Skeletal muscle tissue (tissue), 4 donors: ENCODE results near the gene KLHL29. TPM values are rescaled to one million over a fixed set of nuclear protein-coding genes. Genes with fewer than 3 reads are reported as not detected.

Source experiments
- H3K27ac ChIP-seq: one replicate; pipeline ENCODE4 v1.7.0; 2013; ENCODE audit warnings: mild to moderate bottlenecking, low read depth, low read length, inconsistent platforms
- H3K27me3 ChIP-seq, 3 donors: one replicate each; pipeline ENCODE4 v1.7.0; 2013; ENCODE audit warnings: low read length in 3 of 3; ENCODE audit not compliant: control insufficient read depth in 3 of 3, insufficient read depth in 3 of 3
- H3K36me3 ChIP-seq, 3 donors: one replicate each; pipeline ENCODE4 v1.7.0; 2013; ENCODE audit warnings: low read length in 3 of 3; ENCODE audit not compliant: control insufficient read depth in 3 of 3, insufficient read depth in 3 of 3
- H3K4me1 ChIP-seq, 3 donors: one replicate each; pipeline ENCODE4 v1.7.0; 2013; ENCODE audit warnings: low read length in 3 of 3, mild to moderate bottlenecking in 3 of 3; ENCODE audit not compliant: control insufficient read depth in 3 of 3, insufficient read depth in 3 of 3
- H3K4me3 ChIP-seq, 3 donors: one replicate each; pipeline ENCODE4 v1.7.0; 2013; ENCODE audit warnings: low read length in 3 of 3
- H3K9ac ChIP-seq, 3 donors: one replicate each; pipeline ENCODE4 v1.7.0; 2013; ENCODE audit warnings: low read length in 3 of 3, mild to moderate bottlenecking in 3 of 3, moderate library complexity in 2 of 3, low read depth in 1 of 3
- H3K9me3 ChIP-seq, 3 donors: one replicate each; pipeline ENCODE4 v1.7.0; 2013; ENCODE audit warnings: low read length in 3 of 3; ENCODE audit not compliant: control insufficient read depth in 3 of 3
- total RNA-seq: library from RNA; depleted of rRNA; stranded (reverse); fragments of >200 nt; gene quantifications from one replicate; pipeline ENCODE4 v1.2.3, GENCODE V29; 2014
- donor health status: Osteomylitis.

KLHL29 gene
- total RNA-seq, 1 donor from 2014 or later, result 3.7 TPM

- Histone ChIP-seq H3K27ac (no peak overlapping the region), H3K36me3 (no peaks in the 10 kb centered on the region), H3K4me3 (no peak overlapping the region), H3K9me3 (no peaks in the 10 kb centered on the region), H3K4me1 (peaks cover 5 to 14% (median 6%) of the 10 kb centered on the region in 3 donors), H3K27me3 (peaks cover 0 to 11% (median 0%) of the 10 kb centered on the region in 3 donors), H3K9ac (no peak overlapping the region)
Observed at GRCh38 chr2:23656597-23656973, 271.6 kb downstream of the KLHL29 start.

GRCh38 chr2:23657371-23657770 is 272.4 kb downstream of the KLHL29 start:
- Histone ChIP-seq H3K27me3 (peaks cover 0 to 11% (median 0%) of the 10 kb centered on the region in 3 donors), H3K9ac (no peak overlapping the region), H3K36me3 (no peaks in the 10 kb centered on the region), H3K27ac (no peak overlapping the region), H3K4me3 (no peak overlapping the region), H3K9me3 (no peaks in the 10 kb centered on the region), H3K4me1 (peaks cover 5 to 14% (median 6%) of the 10 kb centered on the region in 3 donors)

- H3K4me1 ChIP-seq, result peaks cover 5 to 14% (median 7%) of the 10 kb centered on the region in 3 donors
- no peak overlapping the region for H3K4me3 ChIP-seq
- no peak overlapping the region for H3K9ac ChIP-seq
- no peak overlapping the region for H3K27ac ChIP-seq
- H3K9me3 ChIP-seq, result no peaks in the 10 kb centered on the region
- peaks cover 0 to 15% (median 3%) of the 10 kb centered on the region in 3 donors for H3K27me3 ChIP-seq
- H3K36me3 ChIP-seq, result no peaks in the 10 kb centered on the region
Observed at GRCh38 chr2:23657934-23658333, 273.0 kb downstream of the KLHL29 start.

GRCh38 chr2:23658466-23658942 is 273.5 kb downstream of the KLHL29 start:
- peaks cover 0 to 17% (median 5%) of the 10 kb centered on the region in 3 donors for H3K27me3 ChIP-seq
- H3K4me3 ChIP-seq, result no peak overlapping the region
- H3K27ac ChIP-seq, result no peak overlapping the region
- H3K4me1 ChIP-seq, result peaks cover 5 to 14% (median 10%) of the 10 kb centered on the region in 3 donors
- no peak overlapping the region for H3K9ac ChIP-seq
- H3K9me3 ChIP-seq, result no peaks in the 10 kb centered on the region
- no peaks in the 10 kb centered on the region for H3K36me3 ChIP-seq

GRCh38 chr2:23659328-23659727 is 274.3 kb downstream of the KLHL29 start:
- Histone ChIP-seq H3K27me3 (peaks cover 0 to 17% (median 5%) of the 10 kb centered on the region in 3 donors), H3K4me3 (no peak overlapping the region), H3K9ac (no peak overlapping the region), H3K27ac (no peak overlapping the region), H3K9me3 (no peaks in the 10 kb centered on the region), H3K36me3 (no peaks in the 10 kb centered on the region), H3K4me1 (peaks cover 7 to 18% (median 14%) of the 10 kb centered on the region in 3 donors)

GRCh38 chr2:23659773-23660172 is 274.8 kb downstream of the KLHL29 start:
- H3K27me3 ChIP-seq, result peaks cover 0 to 15% (median 5%) of the 10 kb centered on the region in 3 donors
- no peaks in the 10 kb centered on the region for H3K9me3 ChIP-seq
- H3K36me3 ChIP-seq, result no peaks in the 10 kb centered on the region
- peaks cover 7 to 19% (median 18%) of the 10 kb centered on the region in 3 donors for H3K4me1 ChIP-seq
- H3K4me3 ChIP-seq, result no peak overlapping the region
- no peak overlapping the region for H3K27ac ChIP-seq
- H3K9ac ChIP-seq, result no peak overlapping the region

GRCh38 chr2:23660237-23660636 is 275.3 kb downstream of the KLHL29 start:
- H3K9me3 ChIP-seq, result no peaks in the 10 kb centered on the region
- no peak overlapping the region for H3K27ac ChIP-seq
- peaks cover 0 to 13% (median 5%) of the 10 kb centered on the region in 3 donors for H3K27me3 ChIP-seq
- H3K4me1 ChIP-seq, result peaks cover 7 to 20% (median 18%) of the 10 kb centered on the region in 3 donors
- H3K36me3 ChIP-seq, result no peaks in the 10 kb centered on the region
- no peak overlapping the region for H3K9ac ChIP-seq
- H3K4me3 ChIP-seq, result no peak overlapping the region

- no peak overlapping the region for H3K9ac ChIP-seq
- no peak overlapping the region for H3K27ac ChIP-seq
- no peaks in the 10 kb centered on the region for H3K9me3 ChIP-seq
Observed at GRCh38 chr2:23661276-23662050, 276.5 kb downstream of the KLHL29 start.

GRCh38 chr2:23662466-23662865 is 277.5 kb downstream of the KLHL29 start:
- Histone ChIP-seq H3K36me3 (peaks cover 0 to under 1% (median 0%) of the 10 kb centered on the region in 3 donors), H3K9me3 (no peaks in the 10 kb centered on the region), H3K27me3 (peaks cover 0 to 6% (median 5%) of the 10 kb centered on the region in 3 donors), H3K27ac (no peak overlapping the region), H3K4me1 (peaks cover 2 to 11% (median 8%) of the 10 kb centered on the region in 3 donors), H3K9ac (no peak overlapping the region), H3K4me3 (no peak overlapping the region)

More at GRCh38 chr2:23661276-23662050, 276.5 kb downstream of the KLHL29 start:
- Histone ChIP-seq H3K36me3 (no peaks in the 10 kb centered on the region), H3K4me3 (no peak overlapping the region), H3K4me1 (peaks cover 3 to 12% (median 11%) of the 10 kb centered on the region in 3 donors), H3K27me3 (peaks cover 0 to 6% (median 5%) of the 10 kb centered on the region in 3 donors)
